Measurements from ENCODE around the gene MCTP2. TPM values are rescaled to one million over a fixed set of nuclear protein-coding genes. Genes with fewer than 3 reads are reported as not detected.
"Not testable (repeated sequence)": the region's sequence is repeated elsewhere in the genome, so short reads cannot be mapped to it uniquely, and the experiment has no call there.

Gene MCTP2
- total RNA-seq, 2 donors from 2014 or later = 25.4 to 46.3 TPM

DNA sequence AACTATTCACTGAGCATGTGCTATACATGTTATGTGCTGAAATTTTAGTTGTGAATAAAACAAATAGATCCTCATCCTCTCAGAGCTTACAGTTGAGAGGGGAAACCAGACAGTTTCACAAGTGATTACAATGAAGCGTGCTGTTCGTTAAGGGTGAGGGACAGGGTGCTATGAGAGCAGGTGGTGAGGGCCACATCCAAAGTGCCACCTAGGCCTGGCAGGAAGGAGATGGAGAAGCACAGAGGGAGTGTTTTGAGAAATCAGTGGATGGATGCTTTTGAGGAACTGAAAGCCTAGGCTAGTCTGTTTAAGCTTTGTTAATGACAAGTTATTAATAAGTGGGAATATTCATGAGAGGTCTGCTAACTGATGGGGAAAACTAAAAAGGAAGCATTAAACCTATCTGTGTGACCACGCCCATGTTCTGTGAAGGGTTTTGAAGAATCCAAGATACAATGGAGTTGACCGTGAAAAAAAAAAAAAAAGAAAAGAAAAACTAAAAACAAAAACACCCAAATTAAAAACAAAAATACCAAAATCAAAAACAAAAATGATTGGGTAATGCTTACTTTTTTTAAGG is 7.3 kb downstream of the MCTP2 start:
- WGBS = 53% methylated on average over 4 of the region's 4 CpGs
- Histone ChIP-seq H3K27ac (peak overlapping the region in 1 of 2 donors; percentile 27), H3K9me3 (no peaks in the 10 kb centered on the region), H3K4me1 (replicated peaks) (no peaks in the 10 kb centered on the region), H3K36me3 (no peaks in the 10 kb centered on the region), H3K27me3 (replicated peaks; ENCODE audit: insufficient read depth) (no peaks in the 10 kb centered on the region), H3K4me3 (no peak overlapping the region)
- TF ChIP-seq, protein P1, sequence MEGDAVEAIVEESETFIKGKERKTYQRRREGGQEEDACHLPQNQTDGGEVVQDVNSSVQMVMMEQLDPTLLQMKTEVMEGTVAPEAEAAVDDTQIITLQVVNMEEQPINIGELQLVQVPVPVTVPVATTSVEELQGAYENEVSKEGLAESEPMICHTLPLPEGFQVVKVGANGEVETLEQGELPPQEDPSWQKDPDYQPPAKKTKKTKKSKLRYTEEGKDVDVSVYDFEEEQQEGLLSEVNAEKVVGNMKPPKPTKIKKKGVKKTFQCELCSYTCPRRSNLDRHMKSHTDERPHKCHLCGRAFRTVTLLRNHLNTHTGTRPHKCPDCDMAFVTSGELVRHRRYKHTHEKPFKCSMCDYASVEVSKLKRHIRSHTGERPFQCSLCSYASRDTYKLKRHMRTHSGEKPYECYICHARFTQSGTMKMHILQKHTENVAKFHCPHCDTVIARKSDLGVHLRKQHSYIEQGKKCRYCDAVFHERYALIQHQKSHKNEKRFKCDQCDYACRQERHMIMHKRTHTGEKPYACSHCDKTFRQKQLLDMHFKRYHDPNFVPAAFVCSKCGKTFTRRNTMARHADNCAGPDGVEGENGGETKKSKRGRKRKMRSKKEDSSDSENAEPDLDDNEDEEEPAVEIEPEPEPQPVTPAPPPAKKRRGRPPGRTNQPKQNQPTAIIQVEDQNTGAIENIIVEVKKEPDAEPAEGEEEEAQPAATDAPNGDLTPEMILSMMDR (IDR thresholded peaks at IDR 0.05) = no peak
- TF ChIP-seq POLR2A (IDR thresholded peaks at IDR 0.05) (no peak), POLR2AphosphoS5 (IDR thresholded peaks at IDR 0.05) (no peak)
- no peak for DNase-seq (ENCODE audit: low spot score)
- intact Hi-C loops (cut with DNase I) = no loop called here

DNA sequence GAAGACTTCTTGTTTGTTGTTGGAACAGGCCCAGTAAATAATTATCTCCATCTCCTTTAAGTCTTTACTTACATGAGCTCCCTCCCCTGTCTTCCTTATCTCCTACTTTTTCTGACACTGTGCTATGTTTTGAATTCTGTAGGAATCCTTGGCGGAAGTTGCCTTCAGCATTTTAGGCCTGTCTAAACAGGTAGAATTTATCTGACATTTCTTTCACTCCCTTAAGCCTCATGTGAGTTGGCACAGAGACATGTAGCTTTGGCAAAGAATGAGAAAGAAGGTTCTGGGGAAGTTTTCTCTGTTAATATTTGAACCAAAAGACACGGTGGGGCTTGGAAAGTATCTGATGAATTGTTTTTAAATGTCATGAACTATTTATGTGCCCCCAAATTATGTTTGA is 8.1 kb downstream of the MCTP2 start:
- intact Hi-C loops (cut with DNase I) = no loop called here
- H3K4me1 ChIP-seq (replicated peaks) = no peaks in the 10 kb centered on the region
- peak; percentile 61 for DNase-seq (ENCODE audit: low spot score)
- peak overlapping the region; percentile 27 to 32 for H3K27ac ChIP-seq
- 29% methylated on average over 2 of the region's 2 CpGs for WGBS
- H3K27me3 ChIP-seq (replicated peaks; ENCODE audit: insufficient read depth) = no peaks in the 10 kb centered on the region
- H3K36me3 ChIP-seq = no peaks in the 10 kb centered on the region
- H3K4me3 ChIP-seq = no peak overlapping the region
- TF ChIP-seq POLR2AphosphoS5 (IDR thresholded peaks at IDR 0.05) (peak; percentile 75), POLR2A (IDR thresholded peaks at IDR 0.05) (no peak)
- TF ChIP-seq, protein P1 (IDR thresholded peaks at IDR 0.05) = no peak
- no peaks in the 10 kb centered on the region for H3K9me3 ChIP-seq

DNA sequence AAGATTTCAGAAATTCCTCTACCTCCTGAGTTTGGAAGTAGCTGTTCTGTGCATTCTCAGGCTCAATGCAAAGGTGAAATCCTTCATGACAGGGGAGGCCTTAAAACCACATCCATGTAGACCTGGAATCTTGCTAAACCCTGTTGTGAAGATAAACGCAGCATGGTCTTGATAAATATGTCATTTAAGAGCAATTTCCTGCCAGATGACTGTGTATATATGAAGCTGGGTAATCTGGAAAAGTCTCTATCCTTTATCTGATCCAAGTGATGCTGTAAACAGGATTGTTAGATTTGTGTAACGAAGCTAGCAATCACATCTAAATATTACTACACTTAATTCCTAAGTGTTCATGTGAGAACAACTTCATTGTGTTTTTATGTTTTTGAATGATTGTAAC is 9.1 kb downstream of the MCTP2 start:
- 32% methylated on average over 2 of the region's 2 CpGs for WGBS
- Histone ChIP-seq H3K4me1 (replicated peaks) (no peaks in the 10 kb centered on the region), H3K4me3 (no peak overlapping the region), H3K27me3 (replicated peaks; ENCODE audit: insufficient read depth) (no peaks in the 10 kb centered on the region), H3K9me3 (no peaks in the 10 kb centered on the region), H3K36me3 (no peaks in the 10 kb centered on the region), H3K27ac (peak overlapping the region in 1 of 2 donors; percentile 27)
- TF ChIP-seq POLR2A (IDR thresholded peaks at IDR 0.05) = no peak
- TF ChIP-seq, protein P1 (IDR thresholded peaks at IDR 0.05) = no peak
- TF ChIP-seq POLR2AphosphoS5 (IDR thresholded peaks at IDR 0.05) = no peak
- intact Hi-C loops (cut with DNase I) = no loop called here
- DNase-seq (ENCODE audit: low spot score) = no peak

DNA sequence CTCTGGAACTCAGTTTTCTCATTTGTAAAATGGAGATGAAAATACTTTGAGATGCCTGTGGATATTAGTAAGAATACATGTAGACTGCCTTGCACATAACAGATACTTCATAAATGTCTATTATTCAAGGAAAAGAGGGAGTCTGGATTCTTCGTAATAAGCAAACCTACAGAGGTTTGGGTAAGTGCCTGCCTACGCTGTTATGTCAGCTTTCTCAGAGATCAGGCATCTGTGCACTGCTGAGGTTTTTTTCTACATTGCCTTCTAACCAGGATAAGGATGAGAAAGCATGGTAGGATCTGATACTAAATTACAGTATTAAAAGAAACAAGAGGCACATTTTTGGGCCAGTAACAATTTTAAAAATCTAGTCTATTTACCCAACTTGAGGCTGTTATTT is 10.9 kb downstream of the MCTP2 start:
- TF ChIP-seq, protein P1 (IDR thresholded peaks at IDR 0.05) = no peak
- TF ChIP-seq POLR2AphosphoS5 (IDR thresholded peaks at IDR 0.05) (no peak), POLR2A (IDR thresholded peaks at IDR 0.05) (no peak)
- 95% methylated on average over 2 of the region's 2 CpGs for WGBS
- no peaks in the 10 kb centered on the region for H3K36me3 ChIP-seq

DNA sequence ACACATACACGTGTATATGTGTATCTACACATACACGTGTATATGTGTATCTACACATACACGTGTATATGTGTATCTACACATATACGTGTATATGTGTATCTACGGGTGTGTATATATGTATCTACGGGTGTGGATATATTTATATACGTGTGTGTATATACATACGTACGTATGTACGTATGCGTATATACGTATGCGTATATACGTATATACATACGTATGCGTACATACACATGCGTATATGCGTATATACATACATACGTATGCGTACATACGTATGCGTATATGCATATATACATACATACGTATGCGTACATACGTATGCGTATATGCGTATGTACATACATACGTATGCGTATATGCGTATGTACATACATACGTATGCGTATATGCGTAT is 11.6 kb downstream of the MCTP2 start:
- H3K27ac ChIP-seq; DNase-seq (ENCODE audit: low spot score); H3K9me3 ChIP-seq; H3K4me3 ChIP-seq; intact Hi-C loops (cut with DNase I); H3K4me1 ChIP-seq (replicated peaks); H3K36me3 ChIP-seq; H3K27me3 ChIP-seq (replicated peaks; ENCODE audit: insufficient read depth): not testable (repeated sequence)
- WGBS = 97% methylated on average over 33 of the region's 33 CpGs

More for the DNA sequence above, 10.9 kb downstream of the MCTP2 start:
- intact Hi-C loops (cut with DNase I) = no loop called here
- Histone ChIP-seq H3K27ac (no peak overlapping the region), H3K4me3 (no peak overlapping the region), H3K4me1 (replicated peaks) (no peaks in the 10 kb centered on the region), H3K9me3 (no peaks in the 10 kb centered on the region), H3K27me3 (replicated peaks; ENCODE audit: insufficient read depth) (no peaks in the 10 kb centered on the region)
- DNase-seq (ENCODE audit: low spot score) = no peak
